CD14-positive monocyte (primary cell): ENCODE data around the gene SNW1. TPM values are rescaled to one million over a fixed set of nuclear protein-coding genes. Genes with fewer than 3 reads are reported as not detected.
A peak's percentile ranks its signal among the peaks of the same experiment; 100 is the strongest.

Source experiments
- DNase-seq, 3 donors: peaks; one replicate each; pipeline ENCODE4 v3.0.0-alpha.2; 2011 to 2022
- H2AFZ ChIP-seq: 2 replicates; pipeline ENCODE4 v1.6.0; 2012; ENCODE audit warnings: mild to moderate bottlenecking, low read depth, low read length, inconsistent platforms; ENCODE audit not compliant: insufficient read depth, poor library complexity, severe bottlenecking
- H3K27ac ChIP-seq, 2 donors: 1 replicate in 1 of 2; 2 replicates in 1 of 2; pipeline ENCODE4 v1.5.1; 2012 to 2013; ENCODE audit warnings: low read length in 2 of 2, control low read depth in 1 of 2, inconsistent platforms in 1 of 2, low read depth in 1 of 2, mild to moderate bottlenecking in 1 of 2
- H3K27me3 ChIP-seq, 2 donors: one replicate each; pipeline versions ENCODE4 v1.6.0 to v1.6.1; 2011 to 2013; ENCODE audit warnings: low read length in 2 of 2; ENCODE audit not compliant: control insufficient read depth in 2 of 2, insufficient read depth in 2 of 2
- H3K36me3 ChIP-seq, 2 donors: replicated peaks in 1 of 2; 1 replicate in 1 of 2; 2 replicates in 1 of 2; pipeline versions ENCODE4 v1.5.1 to v1.6.1; 2012 to 2013; ENCODE audit warnings: low read length in 2 of 2, control low read depth in 1 of 2, inconsistent platforms in 1 of 2, mild to moderate bottlenecking in 1 of 2; ENCODE audit not compliant: insufficient read depth in 2 of 2, control insufficient read depth in 1 of 2
- H3K4me1 ChIP-seq, 2 donors: 1 replicate in 1 of 2; 2 replicates in 1 of 2; pipeline versions ENCODE4 v1.5.1 to v1.6.1; 2012 to 2013; ENCODE audit warnings: low read length in 2 of 2, control low read depth in 1 of 2, inconsistent platforms in 1 of 2, mild to moderate bottlenecking in 1 of 2, moderate library complexity in 1 of 2; ENCODE audit not compliant: insufficient read depth in 2 of 2, control insufficient read depth in 1 of 2
- H3K4me2 ChIP-seq: replicated peaks from 2 replicates; pipeline ENCODE3; 2012; ENCODE audit warnings: low read length, moderate library complexity, mild to moderate bottlenecking; ENCODE audit not compliant: poor library complexity, severe bottlenecking; ENCODE audit errors: extremely low read depth
- H3K4me3 ChIP-seq, 3 experiments: fragments of 200-600 bp in 1 of 3; sonication (generic) in 1 of 3; replicated peaks in 1 of 3; 1 replicate in 2 of 3; 2 replicates in 1 of 3; pipeline ENCODE4 v1.5.1; 2011 to 2013; ENCODE audit warnings: low read length in 3 of 3, mild to moderate bottlenecking in 3 of 3, control low read depth in 2 of 3, low read depth in 2 of 3, inconsistent platforms in 1 of 3, moderate library complexity in 1 of 3
- H3K79me2 ChIP-seq: 2 replicates; pipeline ENCODE4 v1.6.0; 2012; ENCODE audit warnings: mild to moderate bottlenecking, control low read depth, inconsistent platforms, low read length, moderate library complexity; ENCODE audit not compliant: insufficient read depth
- H3K9ac ChIP-seq: 2 replicates; pipeline ENCODE4 v1.6.0; 2017; ENCODE audit warnings: low read length, mild to moderate bottlenecking; ENCODE audit not compliant: insufficient read depth, poor library complexity, severe bottlenecking
- H3K9me3 ChIP-seq, 2 donors: replicated peaks in 1 of 2; 1 replicate in 1 of 2; 2 replicates in 1 of 2; pipeline versions ENCODE4 v1.5.1 to v1.6.1; 2012 to 2013; ENCODE audit warnings: low read length in 2 of 2, control low read depth in 1 of 2; ENCODE audit not compliant: control insufficient read depth in 1 of 2, insufficient read depth in 1 of 2
- H4K20me1 ChIP-seq: 2 replicates; pipeline ENCODE4 v1.6.0; 2012; ENCODE audit warnings: mild to moderate bottlenecking, low read length, control low read depth, moderate library complexity; ENCODE audit not compliant: insufficient read depth
- H3K27ac Mint-ChIP-seq, 7 donors: one replicate each; pipeline ENCODE4 v1.8.0; 2020; ENCODE audit warnings: mild to moderate bottlenecking in 7 of 7, mixed read lengths in 7 of 7, moderate library complexity in 6 of 7, inconsistent platforms in 2 of 7
- H3K27me3 Mint-ChIP-seq, 3 donors: one replicate each; pipeline ENCODE4 v1.8.0; 2021 to 2022; ENCODE audit warnings: low read depth in 3 of 3, mild to moderate bottlenecking in 3 of 3, mixed read lengths in 3 of 3, moderate library complexity in 3 of 3, inconsistent platforms in 1 of 3
- H3K36me3 Mint-ChIP-seq, 2 donors: one replicate each; pipeline ENCODE4 v1.8.0; 2020; ENCODE audit warnings: mixed read lengths in 2 of 2, inconsistent platforms in 1 of 2, mild to moderate bottlenecking in 1 of 2
- H3K4me1 Mint-ChIP-seq: one replicate; pipeline ENCODE4 v1.8.0; 2020; ENCODE audit warnings: mild to moderate bottlenecking, mixed read lengths
- H3K4me3 Mint-ChIP-seq, 2 donors: one replicate each; pipeline ENCODE4 v1.8.0; 2020; ENCODE audit warnings: mild to moderate bottlenecking in 2 of 2, mixed read lengths in 2 of 2, moderate library complexity in 1 of 2
- H3K9me3 Mint-ChIP-seq, 7 donors: one replicate each; pipeline ENCODE4 v1.8.0; 2020 to 2022; ENCODE audit warnings: mixed read lengths in 7 of 7, mild to moderate bottlenecking in 6 of 7, moderate library complexity in 6 of 7, inconsistent platforms in 2 of 7
- CTCF ChIP-seq: fragments of 200-600 bp; IDR thresholded peaks from one replicate; pipeline ENCODE4 v1.8.0; 2022; ENCODE audit warnings: antibody characterized with exemption, mild to moderate bottlenecking
- WGBS: methylation state at CpG from one replicate; pipeline ENCODE4 v1.1.5; 2013; ENCODE audit warnings: missing lambda C conversion rate; ENCODE audit not compliant: insufficient coverage; 5-methylcytosine and 5-hydroxymethylcytosine counted together
- intact Hi-C, 2 donors: fragments of 100-400 bp; cut with micrococcal nuclease; formaldehyde crosslinking; loops; one replicate each; pipeline versions ENCODE4 v1.15.0 to v1.15.1; 2023
- polyA plus RNA-seq, 3 donors: library from polyadenylated mRNA; depleted of rRNA in 1 of 3; unstranded in 2 of 3; stranded (reverse) in 1 of 3; fragments of 300-500 nt in 2 of 3; fragments of >200 nt in 1 of 3; fragmentation: Illumina TruSeq in 2 of 3; gene quantifications; 1 replicate in 2 of 3; 2 replicates in 1 of 3; pipeline ENCODE4 v1.2.3, GENCODE V29; 2012 to 2021

The SNW1 gene
- polyA plus RNA-seq, 3 donors = 17.4 to 74.6 (median 50.6) TPM

DNA sequence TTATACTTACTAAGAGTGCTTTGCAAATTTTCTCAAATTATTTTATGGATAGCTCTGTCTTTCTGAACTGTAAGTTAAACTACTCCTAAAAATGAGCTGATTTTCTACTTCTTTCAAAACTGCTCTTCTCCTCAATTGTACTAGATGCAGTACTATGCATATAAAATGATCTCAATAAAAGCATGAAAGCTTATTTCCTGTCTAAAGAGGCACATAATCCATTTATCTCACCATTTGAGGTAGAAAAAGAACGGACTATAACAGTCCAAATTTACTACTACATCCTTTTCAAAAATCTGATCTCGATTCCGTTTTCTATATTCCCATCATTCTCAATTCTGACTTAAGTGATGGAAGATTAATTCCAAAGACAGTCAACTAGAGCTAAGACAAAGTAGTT is 38.7 kb downstream of the SNW1 start:
- DNase-seq = no peak
- Histone ChIP-seq H3K9ac (no peak overlapping the region), H3K27me3 (no peaks in the 10 kb centered on the region), H3K79me2 (peaks cover 20% of the 10 kb centered on the region), H4K20me1 (peaks cover 49% of the 10 kb centered on the region), H3K4me2 (no peak overlapping the region), H3K27ac (no peak overlapping the region), H2AFZ (no peak overlapping the region), H3K4me1 (no peaks in the 10 kb centered on the region), H3K36me3 (peaks cover 91 to 100% of the 10 kb centered on the region in 2 donors), H3K4me3 (no peak overlapping the region), H3K9me3 (no peaks in the 10 kb centered on the region)
- intact Hi-C loops = no loop called here
- Mint-ChIP-seq H3K27ac (peak overlapping the region in 1 of 7 donors; percentile 73), H3K4me3 (no peak overlapping the region), H3K27me3 (no peaks in the 10 kb centered on the region), H3K9me3 (no peaks in the 10 kb centered on the region), H3K4me1 (no peaks in the 10 kb centered on the region), H3K36me3 (peaks cover 79 to 96% of the 10 kb centered on the region in 2 donors)
- TF ChIP-seq CTCF = no peak
- no CpG with 5 or more reads among the region's 3 CpGs for WGBS

DNA sequence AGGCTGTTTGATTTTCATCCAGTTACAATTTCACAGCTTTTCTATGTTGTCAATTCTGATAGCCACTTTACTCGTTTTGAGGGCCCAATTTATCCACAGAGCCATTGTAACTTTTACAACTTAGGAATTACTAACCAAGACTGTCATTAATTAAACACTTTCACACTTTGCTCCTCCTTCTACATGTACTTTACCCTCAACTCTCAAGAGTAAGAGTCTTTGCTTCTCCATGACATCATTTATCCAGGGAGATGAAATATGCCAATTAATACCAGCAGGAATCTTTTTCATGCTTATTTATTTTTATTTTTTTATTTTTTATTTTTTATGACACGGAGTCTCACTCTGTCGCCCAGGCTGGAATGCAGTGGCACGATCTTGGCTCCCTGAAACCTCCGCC is 39.5 kb downstream of the SNW1 start:
- Histone ChIP-seq H3K4me3 (no peak overlapping the region), H3K4me1 (no peaks in the 10 kb centered on the region), H3K9me3 (no peaks in the 10 kb centered on the region), H3K9ac (no peak overlapping the region), H3K36me3 (peaks cover 89 to 100% of the 10 kb centered on the region in 2 donors), H2AFZ (no peak overlapping the region), H3K4me2 (no peak overlapping the region), H3K79me2 (peaks cover 15% of the 10 kb centered on the region), H3K27ac (no peak overlapping the region), H3K27me3 (no peaks in the 10 kb centered on the region), H4K20me1 (peaks cover 51% of the 10 kb centered on the region)
- Mint-ChIP-seq H3K9me3 (no peaks in the 10 kb centered on the region), H3K27me3 (no peaks in the 10 kb centered on the region), H3K4me1 (no peaks in the 10 kb centered on the region), H3K36me3 (peaks cover 74 to 96% of the 10 kb centered on the region in 2 donors), H3K27ac (no peak overlapping the region), H3K4me3 (no peak overlapping the region)
- intact Hi-C loops = no loop called here
- TF ChIP-seq CTCF = no peak
- 100% methylated on average over 3 of the region's 5 CpGs for WGBS
- DNase-seq = no peak
